ENCODE data around the gene PPARD. TPM values are rescaled to one million over a fixed set of nuclear protein-coding genes. Genes with fewer than 3 reads are reported as not detected.

The PPARD gene
- total and polyA plus RNA-seq, 2 of the 13 experiments (the other 11 are each of a cell fraction or from before 2014, with no cell fraction given): 6.1 to 13.3 TPM

DNA sequence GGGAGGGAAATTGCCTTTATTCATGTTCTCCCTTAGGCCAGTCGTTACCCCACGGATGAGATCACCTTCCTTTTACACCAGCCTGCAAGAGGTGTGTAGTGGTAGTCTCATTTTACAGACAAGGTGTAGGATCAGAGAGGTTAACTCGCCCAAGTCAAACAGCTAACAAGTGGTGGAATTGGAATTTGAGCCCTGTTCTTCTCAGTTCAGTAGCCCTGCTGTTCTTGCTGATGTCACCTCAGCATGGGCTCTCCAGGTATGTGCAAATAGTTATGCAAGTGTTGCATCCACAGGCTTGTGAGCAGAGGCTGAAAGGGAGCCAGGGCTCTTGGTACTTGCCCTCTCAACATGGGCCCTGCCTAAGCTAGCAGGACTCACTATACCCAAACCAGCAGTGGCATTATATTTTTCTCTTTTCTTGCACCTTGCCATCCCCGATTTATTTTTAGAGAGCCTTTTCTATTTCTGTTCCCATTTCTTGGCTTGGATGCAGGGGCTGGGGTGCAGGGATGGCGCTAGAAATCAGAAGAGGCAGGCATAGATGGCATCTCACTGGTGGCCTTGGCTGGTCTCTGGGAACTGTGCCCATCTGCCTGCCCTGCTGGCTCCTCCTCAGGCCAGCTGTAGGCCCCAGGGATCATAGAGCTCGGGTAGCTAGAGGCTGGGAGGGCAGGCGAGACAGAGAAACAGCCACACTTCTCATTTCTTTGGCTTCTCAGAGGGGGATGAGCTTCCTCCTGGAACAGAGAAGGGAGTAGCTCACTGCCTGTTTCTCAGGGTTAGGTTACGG is 18.2 kb downstream of the PPARD start (continued):
- TF ChIP-seq, protein P1, sequence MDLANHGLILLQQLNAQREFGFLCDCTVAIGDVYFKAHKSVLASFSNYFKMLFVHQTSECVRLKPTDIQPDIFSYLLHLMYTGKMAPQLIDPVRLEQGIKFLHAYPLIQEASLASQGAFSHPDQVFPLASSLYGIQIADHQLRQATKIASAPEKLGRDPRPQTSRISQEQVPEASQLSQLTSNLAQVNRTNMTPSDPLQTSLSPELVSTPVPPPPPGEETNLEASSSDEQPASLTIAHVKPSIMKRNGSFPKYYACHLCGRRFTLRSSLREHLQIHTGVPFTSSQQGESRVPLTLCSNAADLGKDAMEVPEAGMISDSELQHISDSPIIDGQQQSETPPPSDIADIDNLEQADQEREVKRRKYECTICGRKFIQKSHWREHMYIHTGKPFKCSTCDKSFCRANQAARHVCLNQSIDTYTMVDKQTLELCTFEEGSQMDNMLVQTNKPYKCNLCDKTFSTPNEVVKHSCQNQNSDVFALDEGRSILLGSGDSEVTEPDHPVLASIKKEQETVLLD (CRISPR knock-in tag; IDR thresholded peaks at IDR 0.05; ENCODE audit: low read depth): no peak
- no peak for TF ChIP-seq HIVEP1 (CRISPR knock-in tag; IDR thresholded peaks at IDR 0.05)
- TF ChIP-seq, protein P2, sequence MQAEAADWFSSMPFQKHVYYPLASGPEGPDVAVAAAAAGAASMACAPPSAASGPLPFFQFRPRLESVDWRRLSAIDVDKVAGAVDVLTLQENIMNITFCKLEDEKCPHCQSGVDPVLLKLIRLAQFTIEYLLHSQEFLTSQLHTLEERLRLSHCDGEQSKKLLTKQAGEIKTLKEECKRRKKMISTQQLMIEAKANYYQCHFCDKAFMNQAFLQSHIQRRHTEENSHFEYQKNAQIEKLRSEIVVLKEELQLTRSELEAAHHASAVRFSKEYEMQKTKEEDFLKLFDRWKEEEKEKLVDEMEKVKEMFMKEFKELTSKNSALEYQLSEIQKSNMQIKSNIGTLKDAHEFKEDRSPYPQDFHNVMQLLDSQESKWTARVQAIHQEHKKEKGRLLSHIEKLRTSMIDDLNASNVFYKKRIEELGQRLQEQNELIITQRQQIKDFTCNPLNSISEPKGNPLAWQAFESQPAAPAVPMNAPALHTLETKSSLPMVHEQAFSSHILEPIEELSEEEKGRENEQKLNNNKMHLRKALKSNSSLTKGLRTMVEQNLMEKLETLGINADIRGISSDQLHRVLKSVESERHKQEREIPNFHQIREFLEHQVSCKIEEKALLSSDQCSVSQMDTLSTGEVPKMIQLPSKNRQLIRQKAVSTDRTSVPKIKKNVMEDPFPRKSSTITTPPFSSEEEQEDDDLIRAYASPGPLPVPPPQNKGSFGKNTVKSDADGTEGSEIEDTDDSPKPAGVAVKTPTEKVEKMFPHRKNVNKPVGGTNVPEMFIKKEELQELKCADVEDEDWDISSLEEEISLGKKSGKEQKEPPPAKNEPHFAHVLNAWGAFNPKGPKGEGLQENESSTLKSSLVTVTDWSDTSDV (CRISPR knock-in tag; IDR thresholded peaks at IDR 0.05): no peak
- no peak; the same call in 1 of the 2 replicates for TF ChIP-seq RFXAP (CRISPR knock-in tag; IDR thresholded peaks at IDR 0.05; ENCODE audit: borderline replicate concordance)
- TF ChIP-seq, protein P3, sequence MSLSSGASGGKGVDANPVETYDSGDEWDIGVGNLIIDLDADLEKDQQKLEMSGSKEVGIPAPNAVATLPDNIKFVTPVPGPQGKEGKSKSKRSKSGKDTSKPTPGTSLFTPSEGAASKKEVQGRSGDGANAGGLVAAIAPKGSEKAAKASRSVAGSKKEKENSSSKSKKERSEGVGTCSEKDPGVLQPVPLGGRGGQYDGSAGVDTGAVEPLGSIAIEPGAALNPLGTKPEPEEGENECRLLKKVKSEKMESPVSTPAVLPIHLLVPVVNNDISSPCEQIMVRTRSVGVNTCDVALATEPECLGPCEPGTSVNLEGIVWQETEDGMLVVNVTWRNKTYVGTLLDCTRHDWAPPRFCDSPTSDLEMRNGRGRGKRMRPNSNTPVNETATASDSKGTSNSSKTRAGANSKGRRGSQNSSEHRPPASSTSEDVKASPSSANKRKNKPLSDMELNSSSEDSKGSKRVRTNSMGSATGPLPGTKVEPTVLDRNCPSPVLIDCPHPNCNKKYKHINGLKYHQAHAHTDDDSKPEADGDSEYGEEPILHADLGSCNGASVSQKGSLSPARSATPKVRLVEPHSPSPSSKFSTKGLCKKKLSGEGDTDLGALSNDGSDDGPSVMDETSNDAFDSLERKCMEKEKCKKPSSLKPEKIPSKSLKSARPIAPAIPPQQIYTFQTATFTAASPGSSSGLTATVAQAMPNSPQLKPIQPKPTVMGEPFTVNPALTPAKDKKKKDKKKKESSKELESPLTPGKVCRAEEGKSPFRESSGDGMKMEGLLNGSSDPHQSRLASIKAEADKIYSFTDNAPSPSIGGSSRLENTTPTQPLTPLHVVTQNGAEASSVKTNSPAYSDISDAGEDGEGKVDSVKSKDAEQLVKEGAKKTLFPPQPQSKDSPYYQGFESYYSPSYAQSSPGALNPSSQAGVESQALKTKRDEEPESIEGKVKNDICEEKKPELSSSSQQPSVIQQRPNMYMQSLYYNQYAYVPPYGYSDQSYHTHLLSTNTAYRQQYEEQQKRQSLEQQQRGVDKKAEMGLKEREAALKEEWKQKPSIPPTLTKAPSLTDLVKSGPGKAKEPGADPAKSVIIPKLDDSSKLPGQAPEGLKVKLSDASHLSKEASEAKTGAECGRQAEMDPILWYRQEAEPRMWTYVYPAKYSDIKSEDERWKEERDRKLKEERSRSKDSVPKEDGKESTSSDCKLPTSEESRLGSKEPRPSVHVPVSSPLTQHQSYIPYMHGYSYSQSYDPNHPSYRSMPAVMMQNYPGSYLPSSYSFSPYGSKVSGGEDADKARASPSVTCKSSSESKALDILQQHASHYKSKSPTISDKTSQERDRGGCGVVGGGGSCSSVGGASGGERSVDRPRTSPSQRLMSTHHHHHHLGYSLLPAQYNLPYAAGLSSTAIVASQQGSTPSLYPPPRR (CRISPR knock-in tag; IDR thresholded peaks at IDR 0.05; ENCODE audit: borderline replicate concordance): peak; percentile 83
- no peak for TF ChIP-seq ZNF891 (CRISPR knock-in tag; IDR thresholded peaks at IDR 0.05)
- TF ChIP-seq, protein P4, sequence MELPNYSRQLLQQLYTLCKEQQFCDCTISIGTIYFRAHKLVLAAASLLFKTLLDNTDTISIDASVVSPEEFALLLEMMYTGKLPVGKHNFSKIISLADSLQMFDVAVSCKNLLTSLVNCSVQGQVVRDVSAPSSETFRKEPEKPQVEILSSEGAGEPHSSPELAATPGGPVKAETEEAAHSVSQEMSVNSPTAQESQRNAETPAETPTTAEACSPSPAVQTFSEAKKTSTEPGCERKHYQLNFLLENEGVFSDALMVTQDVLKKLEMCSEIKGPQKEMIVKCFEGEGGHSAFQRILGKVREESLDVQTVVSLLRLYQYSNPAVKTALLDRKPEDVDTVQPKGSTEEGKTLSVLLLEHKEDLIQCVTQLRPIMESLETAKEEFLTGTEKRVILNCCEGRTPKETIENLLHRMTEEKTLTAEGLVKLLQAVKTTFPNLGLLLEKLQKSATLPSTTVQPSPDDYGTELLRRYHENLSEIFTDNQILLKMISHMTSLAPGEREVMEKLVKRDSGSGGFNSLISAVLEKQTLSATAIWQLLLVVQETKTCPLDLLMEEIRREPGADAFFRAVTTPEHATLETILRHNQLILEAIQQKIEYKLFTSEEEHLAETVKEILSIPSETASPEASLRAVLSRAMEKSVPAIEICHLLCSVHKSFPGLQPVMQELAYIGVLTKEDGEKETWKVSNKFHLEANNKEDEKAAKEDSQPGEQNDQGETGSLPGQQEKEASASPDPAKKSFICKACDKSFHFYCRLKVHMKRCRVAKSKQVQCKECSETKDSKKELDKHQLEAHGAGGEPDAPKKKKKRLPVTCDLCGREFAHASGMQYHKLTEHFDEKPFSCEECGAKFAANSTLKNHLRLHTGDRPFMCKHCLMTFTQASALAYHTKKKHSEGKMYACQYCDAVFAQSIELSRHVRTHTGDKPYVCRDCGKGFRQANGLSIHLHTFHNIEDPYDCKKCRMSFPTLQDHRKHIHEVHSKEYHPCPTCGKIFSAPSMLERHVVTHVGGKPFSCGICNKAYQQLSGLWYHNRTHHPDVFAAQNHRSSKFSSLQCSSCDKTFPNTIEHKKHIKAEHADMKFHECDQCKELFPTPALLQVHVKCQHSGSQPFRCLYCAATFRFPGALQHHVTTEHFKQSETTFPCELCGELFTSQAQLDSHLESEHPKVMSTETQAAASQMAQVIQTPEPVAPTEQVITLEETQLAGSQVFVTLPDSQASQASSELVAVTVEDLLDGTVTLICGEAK (IDR thresholded peaks at IDR 0.05): no peak
- TF ChIP-seq, protein P4 (CRISPR knock-in tag; IDR thresholded peaks at IDR 0.05): no peak

Measured in HepG2 (cell line).